HepG2 (cell line): ENCODE data around the gene GORASP2. TPM values are rescaled to one million over a fixed set of nuclear protein-coding genes. Genes with fewer than 3 reads are reported as not detected.

ENCODE experiments used
- DMAP1 ChIP-seq: IDR thresholded peaks from 2 replicates; pipeline ENCODE4 v1.6.1; 2016
- ELF1 ChIP-seq: sonication (generic); formaldehyde crosslinking; IDR thresholded peaks from 2 replicates; pipeline ENCODE4 v1.4.0; 2020; ENCODE audit warnings: missing genetic modification reagents
- GFI1 ChIP-seq: sonication (generic); formaldehyde crosslinking; IDR thresholded peaks from 2 replicates; pipeline ENCODE4 v1.5.0; 2020; ENCODE audit warnings: missing genetic modification reagents, mild to moderate bottlenecking, borderline replicate concordance
- GZF1 ChIP-seq: sonication (generic); formaldehyde crosslinking; IDR thresholded peaks from 2 replicates; pipeline ENCODE4 v1.5.1; 2020; ENCODE audit warnings: mild to moderate bottlenecking, missing genetic modification reagents
- IKZF5 ChIP-seq: IDR thresholded peaks from 2 replicates; pipeline ENCODE4 v1.6.1; 2018; ENCODE audit warnings: missing genetic modification reagents, mild to moderate bottlenecking, missing compliant biosample characterization
- KLF9 ChIP-seq: IDR thresholded peaks from 2 replicates; pipeline ENCODE4 v1.6.1; 2016; ENCODE audit warnings: low read depth
- KMT2A ChIP-seq: sonication (generic); formaldehyde crosslinking; IDR thresholded peaks from 2 replicates; pipeline ENCODE4 v1.4.0; 2020; ENCODE audit warnings: missing genetic modification reagents
- MAF1 ChIP-seq: sonication (generic); formaldehyde crosslinking; IDR thresholded peaks from 2 replicates; pipeline ENCODE4 v1.5.0; 2020; ENCODE audit warnings: missing genetic modification reagents, borderline replicate concordance
- MLX ChIP-seq: IDR thresholded peaks from 2 replicates; pipeline ENCODE4 v1.6.1; 2016
- NCOR1 ChIP-seq: fragments of 200-600 bp; sonication (generic); IDR thresholded peaks from 2 replicates; pipeline ENCODE4 v1.7.0; 2017; ENCODE audit warnings: antibody characterized with exemption, low read length, borderline replicate concordance
- PCBP1 ChIP-seq: fragments of 200-400 bp; formaldehyde crosslinking; IDR thresholded peaks from 2 replicates; pipeline ENCODE4 v1.6.1; 2017; ENCODE audit warnings: mild to moderate bottlenecking, low read depth, low read length, borderline replicate concordance
- SAP130 ChIP-seq: IDR thresholded peaks from 2 replicates; pipeline ENCODE4 v1.6.1; 2016; ENCODE audit warnings: low read depth
- SIX4 ChIP-seq: sonication (generic); formaldehyde crosslinking; IDR thresholded peaks from 2 replicates; pipeline ENCODE4 v1.4.0; 2020; ENCODE audit warnings: missing genetic modification reagents
- SMAD3 ChIP-seq: sonication (generic); formaldehyde crosslinking; IDR thresholded peaks from 2 replicates; pipeline ENCODE4 v1.4.0; 2020; ENCODE audit warnings: missing genetic modification reagents
- TBL1XR1 ChIP-seq: fragments of 150-350 bp; IDR thresholded peaks from 2 replicates; pipeline ENCODE4 v1.6.1; 2014; ENCODE audit warnings: borderline replicate concordance, low read length; ENCODE audit not compliant: partially characterized antibody
- ZEB1 ChIP-seq: IDR thresholded peaks from 2 replicates; pipeline ENCODE4 v1.6.1; 2012; ENCODE audit warnings: mild to moderate bottlenecking, low read depth, inconsistent platforms; ENCODE audit not compliant: insufficient replicate concordance
- ZFP36 ChIP-seq: fragments of 150-350 bp; IDR thresholded peaks from 2 replicates; pipeline ENCODE4 v1.6.1; 2018; ENCODE audit warnings: borderline replicate concordance, low read length, low read depth; ENCODE audit not compliant: partially characterized antibody
- ZFP37 ChIP-seq: sonication (generic); formaldehyde crosslinking; IDR thresholded peaks from 2 replicates; pipeline ENCODE4 v1.4.0; 2020; ENCODE audit warnings: missing genetic modification reagents, borderline replicate concordance
- ZNF138 ChIP-seq: sonication (generic); formaldehyde crosslinking; IDR thresholded peaks from 2 replicates; pipeline ENCODE4 v1.5.0; 2020; ENCODE audit warnings: mild to moderate bottlenecking, low read depth, missing genetic modification reagents
- ZNF337 ChIP-seq: sonication (generic); formaldehyde crosslinking; IDR thresholded peaks from 2 replicates; pipeline ENCODE4 v1.5.1; 2020; ENCODE audit warnings: missing genetic modification reagents, low read depth, mild to moderate bottlenecking, borderline replicate concordance
- ZNF710 ChIP-seq: sonication (generic); formaldehyde crosslinking; IDR thresholded peaks from 2 replicates; pipeline ENCODE4 v1.5.0; 2020; ENCODE audit warnings: mild to moderate bottlenecking, missing genetic modification reagents, borderline replicate concordance
- ZSCAN21 ChIP-seq: sonication (generic); formaldehyde crosslinking; IDR thresholded peaks from 2 replicates; pipeline ENCODE4 v1.8.0; 2022; ENCODE audit warnings: mild to moderate bottlenecking, missing genetic modification reagents, moderate library complexity, borderline replicate concordance
- ZSCAN5A ChIP-seq: sonication (generic); formaldehyde crosslinking; IDR thresholded peaks from 2 replicates; pipeline ENCODE4 v1.8.0; 2022; ENCODE audit warnings: mild to moderate bottlenecking, missing genetic modification reagents, borderline replicate concordance
- ZSCAN9 ChIP-seq: IDR thresholded peaks from 2 replicates; pipeline ENCODE4 v1.6.1; 2016; ENCODE audit warnings: borderline replicate concordance
- polyA plus RNA-seq, 8 experiments: library from polyadenylated mRNA; depleted of rRNA in 3 of 8; stranded (reverse) in 7 of 8; unstranded in 1 of 8; fragments of >200 nt; fragmentation: Illumina TruSeq in 4 of 8; extraction: Trizol in 4 of 8; gene quantifications; 2 replicates each; pipeline versions ENCODE4 v1.2.1 to v1.2.3, GENCODE V29; 2011 to 2016; ENCODE audit warnings: low read depth in 4 of 8, missing spikeins in 1 of 8, mixed read lengths in 1 of 8; ENCODE audit not compliant: insufficient read depth in 1 of 8
- total RNA-seq, 5 experiments: library from RNA; depleted of rRNA; stranded (reverse); fragments of >200 nt; fragmentation: Illumina TruSeq; extraction: Trizol; gene quantifications; 2 replicates each; pipeline ENCODE4 v1.2.3, GENCODE V29; 2016; ENCODE audit warnings: low read depth in 1 of 5

GORASP2 gene
- total and polyA plus RNA-seq, 2 of the 13 experiments (the other 11 are each of a cell fraction or from before 2014, with no cell fraction given) = 103 to 239 TPM

GRCh38 chr2:170974304-170974993 is 45.4 kb downstream of the GORASP2 start (continued):
- TF ChIP-seq NCOR1 = no peak
- TF ChIP-seq ZSCAN5A (CRISPR knock-in tag) = no peak
- TF ChIP-seq ZSCAN21 (CRISPR knock-in tag) = no peak
- no peak for TF ChIP-seq ZNF138
- TF ChIP-seq ZFP37 (CRISPR knock-in tag) = 0 out of 2 replicates have a peak, but pooled peaks have one; percentile 13
- no peak for TF ChIP-seq PCBP1
- peak; percentile 32 for TF ChIP-seq DMAP1 (CRISPR knock-in tag)
- TF ChIP-seq ZNF337 (CRISPR knock-in tag) = 0 out of 2 replicates have a peak, but pooled peaks have one; percentile 31
- peak; percentile 27 for TF ChIP-seq TBL1XR1
- TF ChIP-seq KLF9 (CRISPR knock-in tag) = no peak
- 0 out of 2 replicates have a peak, but pooled peaks have one; percentile 19 for TF ChIP-seq ZNF710 (CRISPR knock-in tag)
- TF ChIP-seq GFI1 (CRISPR knock-in tag) = peak; percentile 82
- TF ChIP-seq SAP130 (CRISPR knock-in tag) = peak; percentile 80
- no peak for TF ChIP-seq ZFP36
- peak; percentile 74 for TF ChIP-seq GZF1 (CRISPR knock-in tag)
- peak; percentile 61; the same call in 1 of the 2 replicates for TF ChIP-seq SMAD3 (CRISPR knock-in tag)
- TF ChIP-seq IKZF5 (CRISPR knock-in tag) = no peak
- peak; percentile 16; the same call in 1 of the 2 replicates for TF ChIP-seq KMT2A (CRISPR knock-in tag)
- TF ChIP-seq ZEB1 = peak; percentile 46
- no peak for TF ChIP-seq MAF1 (CRISPR knock-in tag)
- TF ChIP-seq MLX (CRISPR knock-in tag) = peak; percentile 21; the same call in 1 of the 2 replicates
- TF ChIP-seq ELF1 (CRISPR knock-in tag) = peak; percentile 58; the same call in 1 of the 2 replicates
- 0 out of 2 replicates have a peak, but pooled peaks have one; percentile 9 for TF ChIP-seq SIX4 (CRISPR knock-in tag)
- TF ChIP-seq ZSCAN9 (CRISPR knock-in tag) = 0 out of 2 replicates have a peak, but pooled peaks have one; percentile 36
